Smooth muscle cell (in vitro differentiated cells): ENCODE measurements around the gene PRR20D. TPM values are rescaled to one million over a fixed set of nuclear protein-coding genes. Genes with fewer than 3 reads are reported as not detected.
"Not testable (repeated sequence)": the region's sequence is repeated elsewhere in the genome, so short reads cannot be mapped to it uniquely, and the experiment has no call there.

Source experiments
- DNase-seq: peaks from one replicate; lab custom pipeline; 2025; ENCODE audit not compliant: unreplicated experiment; lab: John Stamatoyannopoulos, UW
- H2AFZ ChIP-seq: fragments of 200-600 bp; sonication (generic); 2 replicates; pipeline ENCODE4 v1.6.0; 2016; ENCODE audit warnings: antibody characterized with exemption, low read depth, mild to moderate bottlenecking
- H3F3A ChIP-seq: fragments of 200-600 bp; sonication (generic); 2 replicates; pipeline ENCODE4 v1.6.0; 2017; ENCODE audit warnings: antibody characterized with exemption, low read depth
- H3K27ac ChIP-seq: fragments of 200-600 bp; sonication (generic); 2 replicates; pipeline ENCODE4 v1.5.1; 2016; ENCODE audit warnings: low read depth, mild to moderate bottlenecking
- H3K27me3 ChIP-seq: fragments of 200-600 bp; sonication (generic); 2 replicates; pipeline ENCODE4 v1.6.1; 2016; ENCODE audit warnings: low read depth, mild to moderate bottlenecking
- H3K36me3 ChIP-seq: fragments of 200-600 bp; sonication (generic); 2 replicates; pipeline ENCODE4 v1.5.1; 2016; ENCODE audit warnings: low read depth
- H3K4me1 ChIP-seq: fragments of 200-600 bp; sonication (generic); 2 replicates; pipeline ENCODE4 v1.5.1; 2016; ENCODE audit warnings: low read depth
- H3K4me2 ChIP-seq: fragments of 200-600 bp; sonication (generic); 2 replicates; pipeline ENCODE4 v1.6.0; 2016; ENCODE audit warnings: mild to moderate bottlenecking
- H3K4me3 ChIP-seq: fragments of 200-600 bp; sonication (generic); 2 replicates; pipeline ENCODE4 v1.5.1; 2016; ENCODE audit warnings: mild to moderate bottlenecking
- H3K79me2 ChIP-seq: fragments of 200-600 bp; sonication (generic); 2 replicates; pipeline ENCODE4 v1.6.0; 2016; ENCODE audit warnings: low read depth, mild to moderate bottlenecking
- H3K9ac ChIP-seq: fragments of 200-600 bp; sonication (generic); 2 replicates; pipeline ENCODE4 v1.6.0; 2016; ENCODE audit warnings: low read depth
- H3K9me3 ChIP-seq: fragments of 200-600 bp; sonication (generic); replicated peaks from 2 replicates; pipeline ENCODE4 v1.5.1; 2016; ENCODE audit warnings: low read depth
- H4K20me1 ChIP-seq: fragments of 200-600 bp; sonication (generic); 2 replicates; pipeline ENCODE4 v1.6.0; 2016; ENCODE audit warnings: low read depth
- WGBS: methylation state at CpG from one replicate; pipeline ENCODE4 v1.1.7; 2016; ENCODE audit warnings: low lambda C conversion rate; 5-methylcytosine and 5-hydroxymethylcytosine counted together
- polyA plus RNA-seq: library from polyadenylated mRNA; unstranded; fragments of >200 nt; fragmentation: Nextera tagmentation; extraction: Ambion mirVana; gene quantifications from 2 replicates; pipeline ENCODE4 v1.2.1, GENCODE V29; 2016
- total RNA-seq: library from RNA; depleted of rRNA; stranded (reverse); fragments of >200 nt; gene quantifications from 2 replicates; pipeline ENCODE4 v1.2.3, GENCODE V29; 2014
- TF ChIP-seq, protein P1 (sequence below): fragments of 200-600 bp; sonication (generic); IDR thresholded peaks from 2 replicates; pipeline ENCODE4 v1.5.1; 2017; ENCODE audit warnings: borderline replicate concordance, mild to moderate bottlenecking, antibody characterized with exemption; ENCODE audit not compliant: insufficient read depth, poor library complexity, severe bottlenecking

Gene PRR20D
- total and polyA plus RNA-seq, 2 experiments from 2014 or later, result not detected

GRCh38 chr13:57136093-57136492 lies 24.3 kb upstream of the PRR20D start:
- no peaks in the 10 kb centered on the region for H4K20me1 ChIP-seq
- H3K4me1 ChIP-seq, result no peaks in the 10 kb centered on the region
- no peaks in the 10 kb centered on the region for H3K9me3 ChIP-seq
- H3K27me3 ChIP-seq, result no peaks in the 10 kb centered on the region
- no peak for DNase-seq
- no peak overlapping the region for H3K4me3 ChIP-seq
- H3F3A ChIP-seq, result no peaks in the 10 kb centered on the region
- TF ChIP-seq, protein P1, sequence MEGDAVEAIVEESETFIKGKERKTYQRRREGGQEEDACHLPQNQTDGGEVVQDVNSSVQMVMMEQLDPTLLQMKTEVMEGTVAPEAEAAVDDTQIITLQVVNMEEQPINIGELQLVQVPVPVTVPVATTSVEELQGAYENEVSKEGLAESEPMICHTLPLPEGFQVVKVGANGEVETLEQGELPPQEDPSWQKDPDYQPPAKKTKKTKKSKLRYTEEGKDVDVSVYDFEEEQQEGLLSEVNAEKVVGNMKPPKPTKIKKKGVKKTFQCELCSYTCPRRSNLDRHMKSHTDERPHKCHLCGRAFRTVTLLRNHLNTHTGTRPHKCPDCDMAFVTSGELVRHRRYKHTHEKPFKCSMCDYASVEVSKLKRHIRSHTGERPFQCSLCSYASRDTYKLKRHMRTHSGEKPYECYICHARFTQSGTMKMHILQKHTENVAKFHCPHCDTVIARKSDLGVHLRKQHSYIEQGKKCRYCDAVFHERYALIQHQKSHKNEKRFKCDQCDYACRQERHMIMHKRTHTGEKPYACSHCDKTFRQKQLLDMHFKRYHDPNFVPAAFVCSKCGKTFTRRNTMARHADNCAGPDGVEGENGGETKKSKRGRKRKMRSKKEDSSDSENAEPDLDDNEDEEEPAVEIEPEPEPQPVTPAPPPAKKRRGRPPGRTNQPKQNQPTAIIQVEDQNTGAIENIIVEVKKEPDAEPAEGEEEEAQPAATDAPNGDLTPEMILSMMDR, result no peak
- no peaks in the 10 kb centered on the region for H3K36me3 ChIP-seq
- H3K79me2 ChIP-seq, result no peaks in the 10 kb centered on the region
- no peak overlapping the region for H3K27ac ChIP-seq
- WGBS, result 79% methylated on average over 2 of the region's 2 CpGs
- no peak overlapping the region for H2AFZ ChIP-seq
- H3K9ac ChIP-seq, result no peak overlapping the region
- no peak overlapping the region for H3K4me2 ChIP-seq

DNA sequence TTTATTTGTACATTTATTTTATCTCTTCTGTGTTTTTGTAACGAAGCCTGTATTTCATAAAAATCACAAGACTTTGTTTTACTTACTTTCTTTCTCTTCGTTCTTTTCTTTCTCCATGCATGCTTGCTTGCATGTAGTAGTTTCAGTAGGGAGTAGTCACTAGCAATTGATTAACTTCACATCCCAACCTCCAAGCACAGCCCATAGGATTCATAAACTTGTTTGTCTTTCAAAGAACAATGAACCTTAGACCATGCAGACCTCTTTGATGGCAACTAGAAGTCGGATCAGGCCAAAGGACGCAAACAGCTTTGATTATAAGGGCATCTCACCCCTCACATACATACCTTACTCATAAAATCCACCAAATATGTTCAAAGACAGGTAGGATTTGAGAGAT lies 22.8 kb upstream of the PRR20D start:
- no peak overlapping the region for H3K27ac ChIP-seq
- DNase-seq, result no peak
- H3K4me1 ChIP-seq, result no peaks in the 10 kb centered on the region
- no peaks in the 10 kb centered on the region for H3K79me2 ChIP-seq
- no peak overlapping the region for H3K9ac ChIP-seq
- no peaks in the 10 kb centered on the region for H3K9me3 ChIP-seq
- no peaks in the 10 kb centered on the region for H3F3A ChIP-seq
- H3K36me3 ChIP-seq, result no peaks in the 10 kb centered on the region
- no peaks in the 10 kb centered on the region for H4K20me1 ChIP-seq
- no peak overlapping the region for H3K4me2 ChIP-seq
- TF ChIP-seq, protein P1, result no peak
- H2AFZ ChIP-seq, result no peak overlapping the region
- no peaks in the 10 kb centered on the region for H3K27me3 ChIP-seq
- peak overlapping the region; percentile 25 for H3K4me3 ChIP-seq
- 89% methylated on average over 4 of the region's 4 CpGs for WGBS

DNA sequence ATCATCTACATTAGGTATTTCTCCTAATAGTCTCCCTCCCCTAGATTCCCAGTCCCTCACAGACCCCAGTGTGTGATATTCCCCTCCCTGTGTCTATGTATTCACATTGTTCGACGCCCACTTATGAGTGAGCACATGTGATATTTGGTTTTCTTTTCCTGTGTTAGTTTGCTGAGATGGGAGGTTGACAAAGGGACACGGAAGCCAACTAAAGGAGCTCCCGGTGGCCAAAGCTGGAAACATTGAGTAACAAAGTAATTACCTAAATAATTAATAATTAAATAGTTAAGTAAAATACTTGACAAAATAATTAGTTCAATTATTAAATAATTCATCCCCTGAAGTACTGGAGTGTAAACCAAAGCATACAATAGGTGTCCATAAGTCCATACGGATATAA lies 21.4 kb upstream of the PRR20D start:
- no peaks in the 10 kb centered on the region for H4K20me1 ChIP-seq
- H3K36me3 ChIP-seq, result no peaks in the 10 kb centered on the region
- no peaks in the 10 kb centered on the region for H3K79me2 ChIP-seq
- H3K4me3 ChIP-seq, result no peak overlapping the region
- H3F3A ChIP-seq, result no peaks in the 10 kb centered on the region
- 90% methylated on average over 5 of the region's 5 CpGs for WGBS
- TF ChIP-seq, protein P1, result no peak
- no peak overlapping the region for H3K4me2 ChIP-seq
- H3K9me3 ChIP-seq, result no peaks in the 10 kb centered on the region
- no peak overlapping the region for H2AFZ ChIP-seq
- no peaks in the 10 kb centered on the region for H3K4me1 ChIP-seq
- no peaks in the 10 kb centered on the region for H3K27me3 ChIP-seq
- H3K9ac ChIP-seq, result no peak overlapping the region
- H3K27ac ChIP-seq, result no peak overlapping the region
- no peak for DNase-seq

DNA sequence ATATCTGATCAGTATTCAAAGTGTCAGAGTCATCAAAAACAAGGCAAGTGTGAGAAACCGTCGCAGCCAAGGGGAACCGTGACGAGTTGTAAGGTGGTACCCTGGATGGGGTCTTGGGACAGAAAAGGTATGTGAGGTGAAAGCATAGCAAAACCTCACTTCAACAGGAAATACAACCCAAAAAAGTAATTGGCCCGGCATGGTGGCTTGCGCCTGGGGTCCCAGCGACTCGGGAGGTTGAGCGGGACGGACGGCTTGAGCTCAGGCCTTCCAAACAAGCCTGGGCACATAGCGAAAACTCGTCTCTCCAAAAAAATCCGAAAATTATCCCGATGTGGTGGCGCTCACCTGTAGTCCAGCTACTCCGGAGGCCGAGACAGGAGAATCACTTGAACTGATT lies 20.7 kb upstream of the PRR20D start:
- H3K4me1 ChIP-seq, H3K9ac ChIP-seq, H3F3A ChIP-seq, H3K9me3 ChIP-seq, H4K20me1 ChIP-seq, H3K36me3 ChIP-seq, H3K27me3 ChIP-seq, DNase-seq, H3K27ac ChIP-seq, H2AFZ ChIP-seq, H3K4me3 ChIP-seq, H3K4me2 ChIP-seq, H3K79me2 ChIP-seq: not testable (repeated sequence)
- WGBS, result 92% methylated on average over 9 of the region's 18 CpGs

DNA sequence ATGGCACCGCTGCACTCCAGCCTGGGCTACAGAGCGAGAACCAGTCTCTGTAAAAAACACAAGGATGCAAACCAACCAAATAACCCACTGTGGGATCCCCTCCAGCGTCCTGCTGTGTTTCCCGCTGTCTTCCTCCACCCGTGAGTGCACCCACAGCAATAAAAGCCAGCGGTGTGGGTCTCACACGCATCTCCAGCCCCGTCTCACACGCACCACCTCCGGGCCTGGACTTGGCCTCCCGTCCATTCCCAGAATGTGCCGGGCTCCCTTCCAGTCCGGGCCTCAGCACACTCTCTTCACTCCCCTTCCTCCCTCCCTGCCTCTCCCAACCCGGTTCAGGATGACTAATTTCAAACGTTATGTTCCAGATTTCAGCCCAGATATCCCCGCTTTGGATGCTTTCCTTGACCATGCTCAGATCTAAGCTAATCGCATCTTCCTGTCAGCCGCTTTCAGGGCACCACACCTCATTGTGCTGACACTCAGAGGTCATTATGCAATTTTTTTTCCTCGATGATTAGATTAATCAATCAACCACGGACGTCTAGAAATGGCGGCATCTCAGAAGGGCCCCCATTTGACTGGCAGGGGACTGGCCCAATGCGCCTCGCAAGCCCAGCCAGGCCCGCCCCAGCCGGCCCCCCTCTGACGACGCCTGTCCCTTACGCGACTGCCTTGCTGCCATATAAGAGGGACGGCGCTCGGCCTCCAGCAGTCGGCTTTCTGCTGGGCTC lies 20.0 kb upstream of the PRR20D start, which contains the start of gene PRR20A:
TSS of gene PRR20A (plus strand) at position 684 of the 734 bp plus-strand sequence. CDS start 387 bp downstream, outside the sequence.
- H3K9ac ChIP-seq, H4K20me1 ChIP-seq, H3K79me2 ChIP-seq, H3F3A ChIP-seq, H3K27me3 ChIP-seq, H3K4me3 ChIP-seq, H3K4me2 ChIP-seq, H2AFZ ChIP-seq, H3K4me1 ChIP-seq, DNase-seq, H3K36me3 ChIP-seq, H3K27ac ChIP-seq, H3K9me3 ChIP-seq: not testable (repeated sequence)
- WGBS, result 93% methylated on average over 11 of the region's 34 CpGs

DNA sequence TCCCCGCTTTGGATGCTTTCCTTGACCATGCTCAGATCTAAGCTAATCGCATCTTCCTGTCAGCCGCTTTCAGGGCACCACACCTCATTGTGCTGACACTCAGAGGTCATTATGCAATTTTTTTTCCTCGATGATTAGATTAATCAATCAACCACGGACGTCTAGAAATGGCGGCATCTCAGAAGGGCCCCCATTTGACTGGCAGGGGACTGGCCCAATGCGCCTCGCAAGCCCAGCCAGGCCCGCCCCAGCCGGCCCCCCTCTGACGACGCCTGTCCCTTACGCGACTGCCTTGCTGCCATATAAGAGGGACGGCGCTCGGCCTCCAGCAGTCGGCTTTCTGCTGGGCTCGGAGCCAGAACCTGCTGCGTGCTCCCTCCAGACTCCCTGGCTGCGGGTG lies 13.2 kb upstream of the PRR20D start, which contains the start of gene PRR20B:
TSS of gene PRR20B (plus strand) at position 301 of the 400 bp plus-strand sequence. CDS start 387 bp downstream, outside the sequence.
- not testable (repeated sequence) for H3F3A ChIP-seq, H3K4me3 ChIP-seq, H3K4me2 ChIP-seq, H4K20me1 ChIP-seq, H3K4me1 ChIP-seq, DNase-seq, H3K36me3 ChIP-seq, H3K9me3 ChIP-seq, H2AFZ ChIP-seq, H3K27me3 ChIP-seq, H3K27ac ChIP-seq, H3K79me2 ChIP-seq, H3K9ac ChIP-seq
- no CpG with 5 or more reads among the region's 22 CpGs for WGBS
